Dedifferentiated amniotic fluid mesenchymal stem cell (primary cell): Measurements from ENCODE around the gene METAP2.
"Not testable (repeated sequence)": the region's sequence is repeated elsewhere in the genome, so short reads cannot be mapped to it uniquely, and the experiment has no call there.

ENCODE experiments used
- DNase-seq: peaks from one replicate; pipeline ENCODE4 v3.0.0-alpha.2; 2016; ENCODE audit errors: extremely low spot score

METAP2 gene

GRCh38 chr12:95462551-95462950 is 11.4 kb upstream of the METAP2 start:
- no peak for DNase-seq

GRCh38 chr12:95463050-95463449 is 10.9 kb upstream of the METAP2 start:
- no peak for DNase-seq

DNA sequence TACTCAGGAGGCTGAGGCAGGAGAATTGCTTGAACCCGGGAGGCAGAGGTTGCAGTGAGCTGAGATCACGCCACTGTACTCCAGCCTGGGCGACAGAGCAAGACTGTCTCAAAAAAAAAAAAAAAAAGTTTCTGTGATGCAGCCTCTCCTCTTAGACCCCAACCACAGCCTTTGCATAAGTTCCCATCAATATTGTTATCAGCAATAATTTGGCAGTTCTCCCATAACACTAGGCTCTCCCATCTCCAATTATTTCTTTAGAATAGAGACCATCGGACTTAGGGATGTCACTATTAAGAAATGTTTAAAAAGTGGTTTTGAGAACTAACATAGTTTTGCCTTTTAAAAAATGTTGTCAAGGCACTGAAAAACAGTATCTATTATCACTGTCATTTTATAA is 10.2 kb upstream of the METAP2 start:
- not testable (repeated sequence) for DNase-seq

GRCh38 chr12:95465275-95465674 is 8.7 kb upstream of the METAP2 start:
- DNase-seq = no peak

DNA sequence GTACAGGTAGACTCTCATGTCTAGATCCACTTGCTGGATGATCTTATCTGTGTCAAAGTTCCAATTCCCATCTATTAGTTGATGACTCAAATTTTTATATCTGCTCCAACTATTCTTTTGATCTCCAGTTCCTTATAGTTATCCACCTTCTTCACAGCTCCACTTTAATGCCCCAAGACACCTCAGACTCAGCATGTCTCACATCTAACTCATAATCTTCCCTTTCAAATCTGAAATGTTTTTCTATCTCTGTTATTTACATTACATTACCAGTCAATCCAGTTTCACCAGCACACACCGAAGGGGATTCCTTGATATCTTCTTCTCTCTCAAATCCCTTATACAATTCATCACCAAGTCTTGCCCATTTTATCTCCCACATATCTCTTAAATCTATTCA is 3.7 kb upstream of the METAP2 start:
- DNase-seq = no peak

DNA sequence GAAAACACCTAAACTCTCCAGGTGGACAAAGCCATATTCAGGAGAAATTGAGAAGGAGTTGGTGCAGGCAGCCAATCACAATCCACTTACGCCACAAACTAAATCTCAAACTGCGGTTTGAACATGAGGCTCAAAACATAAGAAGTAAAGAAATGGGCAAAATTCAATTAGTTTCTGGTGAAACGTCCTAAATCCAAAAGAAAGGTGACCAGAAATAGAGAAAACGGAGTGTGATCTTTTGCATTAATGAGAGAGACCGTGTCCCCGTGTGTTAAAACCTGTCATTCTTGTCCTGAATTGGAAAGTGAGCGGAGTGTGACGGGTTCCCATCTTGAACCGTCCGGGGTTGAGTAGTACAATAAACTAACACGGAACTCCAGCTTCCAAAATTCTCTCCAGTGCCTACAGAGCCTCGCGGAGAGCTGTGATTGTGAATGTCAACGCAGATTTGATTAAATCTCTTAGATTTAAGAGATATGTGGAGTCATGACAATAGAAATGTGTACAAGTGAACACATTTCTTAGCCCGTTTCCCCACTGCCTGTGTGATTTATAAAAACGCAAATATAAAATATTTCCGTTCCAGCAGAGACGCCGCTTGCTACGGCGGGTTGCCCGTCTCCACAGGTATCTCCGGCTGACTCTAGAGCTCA is 595 bp upstream of the METAP2 start:
- peak; percentile 50 for DNase-seq

- no peak for DNase-seq
These were observed 657 bp downstream of the METAP2 start for GRCh38 chr12:95474660-95474958.

DNA sequence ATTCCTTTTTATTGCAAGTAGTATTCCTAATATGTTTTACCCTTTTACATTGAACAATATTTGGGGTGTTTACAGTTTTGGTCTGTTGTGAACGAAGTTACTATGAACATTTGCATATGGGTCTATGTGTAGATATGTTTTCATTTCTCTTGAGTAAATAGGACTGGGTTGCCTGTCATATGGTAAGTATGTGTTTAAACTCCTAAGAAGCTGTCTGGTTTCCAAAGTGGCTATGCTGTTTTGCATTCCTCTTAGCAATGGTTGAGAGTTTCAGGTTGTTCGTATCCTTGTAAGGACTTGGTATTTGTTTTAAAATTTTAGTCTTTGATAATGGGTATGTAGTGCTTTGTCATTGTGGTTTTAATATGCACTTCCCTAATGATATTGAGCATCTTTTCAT is 6.3 kb downstream of the METAP2 start:
- DNase-seq = peak; percentile 23

DNA sequence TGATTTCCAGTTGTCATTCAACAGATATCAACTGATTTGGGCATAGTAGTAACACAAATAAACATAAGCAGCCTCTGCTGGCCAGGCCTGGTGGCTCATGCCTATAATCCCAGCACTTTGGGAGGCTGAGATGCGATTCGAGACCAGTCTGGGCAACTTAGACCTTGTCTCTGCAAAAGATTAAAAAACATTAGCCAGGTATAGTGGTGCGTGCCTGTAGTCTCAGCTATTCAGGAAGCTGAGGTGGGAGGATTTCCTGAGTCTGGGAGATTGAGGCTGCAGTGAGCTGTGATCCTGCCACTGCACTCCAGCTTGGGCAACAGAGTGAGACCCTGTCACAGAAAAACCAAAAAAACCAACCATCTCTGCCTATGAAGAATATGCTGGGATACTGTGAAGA is 7.1 kb downstream of the METAP2 start:
- no peak for DNase-seq

DNA sequence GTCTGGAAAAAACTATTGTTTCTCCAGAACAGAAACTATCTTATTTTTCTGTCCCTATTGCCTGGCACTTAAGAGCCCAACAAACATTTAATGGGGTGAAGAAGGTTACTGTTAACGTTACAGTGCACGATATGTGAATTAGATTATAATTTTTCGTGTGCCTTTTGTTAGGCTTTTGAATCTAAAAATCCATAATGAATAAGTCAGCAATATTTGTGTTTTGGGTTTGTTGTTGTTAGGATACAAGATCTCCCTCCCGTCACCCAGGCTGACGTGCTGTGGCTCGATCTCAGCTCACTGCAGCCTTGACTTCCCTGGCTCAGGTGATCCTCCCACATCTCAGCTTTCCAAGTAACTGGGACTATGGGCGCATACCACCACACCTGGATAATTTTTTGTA is 7.9 kb downstream of the METAP2 start:
- no peak for DNase-seq

GRCh38 chr12:95482564-95482963 is 8.6 kb downstream of the METAP2 start:
- not testable (repeated sequence) for DNase-seq

- peak; percentile 68 for DNase-seq
These were observed 10.6 kb downstream of the METAP2 start for GRCh38 chr12:95484524-95484923.

DNA sequence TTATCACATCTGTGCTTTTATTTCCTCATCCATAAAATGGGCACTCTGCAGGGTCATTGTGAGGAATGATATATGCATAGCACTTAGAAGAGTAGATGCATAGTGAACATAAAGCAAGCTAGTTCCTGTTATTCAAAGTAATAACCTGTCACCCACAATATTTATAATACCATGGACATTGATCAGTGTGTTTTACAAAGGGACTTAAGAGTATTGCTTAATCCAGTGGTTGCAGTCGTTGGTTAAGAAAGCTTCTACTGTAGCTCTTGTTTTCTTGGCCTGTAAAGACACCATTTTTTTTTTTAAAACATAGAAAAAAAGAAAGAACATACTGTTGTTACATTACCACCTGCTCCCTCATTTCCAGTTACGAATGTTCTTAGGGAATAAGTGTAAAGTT is 13.1 kb downstream of the METAP2 start:
- no peak for DNase-seq

DNA sequence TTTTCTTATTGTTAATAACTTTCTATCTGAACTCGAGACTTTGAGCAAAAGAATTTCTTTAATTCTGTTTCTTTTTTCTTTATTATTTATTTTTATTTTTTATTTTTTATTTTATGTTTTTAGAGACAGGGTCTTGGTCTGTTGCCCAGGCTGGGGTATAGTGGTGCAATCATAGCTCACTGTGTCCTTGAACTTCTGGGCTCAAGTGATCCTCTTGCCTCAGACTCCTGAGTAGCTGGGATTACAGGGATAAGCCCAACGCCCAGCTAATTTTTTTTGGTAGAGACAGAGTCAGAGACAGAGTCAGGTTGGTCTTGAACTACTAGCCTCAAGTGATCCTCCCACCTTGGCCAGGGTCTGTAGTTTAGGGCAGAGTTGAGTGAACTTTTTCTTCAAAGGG is 18.5 kb downstream of the METAP2 start:
- no peak for DNase-seq

- no peak for DNase-seq
These were observed 20.9 kb downstream of the METAP2 start for GRCh38 chr12:95494888-95495287.

DNA sequence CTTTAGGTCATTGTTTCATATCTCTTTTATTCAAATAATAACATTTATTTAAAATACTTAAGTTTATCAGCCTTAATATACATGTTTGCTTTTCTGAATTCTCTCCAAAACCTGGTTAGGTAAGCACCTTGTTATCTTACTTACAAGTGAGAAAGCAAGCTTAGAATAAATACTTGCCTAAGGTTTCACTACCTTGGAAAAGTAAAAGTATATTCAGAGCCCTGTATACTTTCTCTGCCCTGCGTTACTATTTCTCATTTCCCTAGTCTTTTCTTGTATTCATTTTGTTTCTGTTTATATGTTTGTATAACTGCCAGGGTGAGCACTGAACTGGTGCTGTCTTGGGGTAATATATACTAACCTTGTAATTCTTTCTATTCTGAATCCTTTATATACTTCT is 21.5 kb downstream of the METAP2 start:
- DNase-seq = no peak

DNA sequence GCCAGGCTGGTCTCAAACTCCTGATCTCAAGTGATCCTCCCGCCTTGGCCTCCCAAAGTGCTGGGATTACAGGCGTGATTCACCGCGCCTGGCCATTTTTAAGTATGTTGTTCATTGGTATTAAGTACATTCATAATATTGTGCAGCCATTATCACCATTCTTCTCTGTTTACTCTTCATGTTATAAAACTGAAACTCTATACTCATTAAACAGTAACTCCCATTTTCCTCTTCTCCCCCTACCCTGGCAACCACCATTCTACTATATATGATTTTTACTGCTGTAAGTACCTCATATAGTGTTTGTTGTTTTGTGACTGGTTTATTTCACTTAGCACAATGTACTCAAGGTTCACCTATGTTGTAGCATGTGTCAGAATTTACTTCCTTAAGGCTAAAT is 23.1 kb downstream of the METAP2 start:
- DNase-seq = no peak

DNA sequence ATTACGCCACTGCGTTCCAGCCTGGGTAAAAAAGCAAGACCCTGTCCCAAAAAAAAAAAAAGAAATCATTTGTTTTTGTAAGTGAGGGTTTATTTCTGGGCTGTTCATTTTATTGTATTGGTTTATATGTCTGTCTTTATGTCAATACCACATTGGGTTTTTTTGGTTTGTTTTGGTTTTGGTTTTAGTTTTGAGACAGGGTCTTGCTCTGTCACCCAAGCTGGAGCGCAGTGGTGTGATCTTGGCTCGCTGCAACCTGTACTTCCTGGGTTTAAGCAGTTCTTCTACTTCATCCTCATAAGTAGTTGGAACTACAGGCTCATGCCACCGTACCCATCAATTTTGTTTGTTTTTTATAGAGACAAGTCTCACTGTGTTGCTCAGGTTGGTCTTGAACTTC is 25.0 kb downstream of the METAP2 start:
- DNase-seq = no peak

DNA sequence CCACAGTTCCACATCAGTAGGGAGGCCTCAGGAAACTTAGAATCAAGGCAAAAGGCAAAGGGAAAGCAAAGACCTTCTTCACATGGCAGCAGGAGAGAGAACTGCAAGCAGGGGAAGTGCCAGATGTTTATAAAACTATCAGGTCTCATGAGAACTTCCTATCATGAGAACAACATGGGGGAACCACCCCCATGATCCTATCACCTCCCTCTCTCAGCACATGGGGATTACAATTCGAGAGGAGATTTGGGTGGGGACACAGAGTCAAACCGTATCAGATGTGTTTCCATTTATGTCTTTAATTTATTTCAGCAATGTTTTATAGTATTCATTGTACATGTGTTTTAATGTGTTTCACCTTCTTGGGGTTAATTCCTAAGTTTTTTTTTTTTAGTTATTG is 25.8 kb downstream of the METAP2 start:
- no peak for DNase-seq

DNA sequence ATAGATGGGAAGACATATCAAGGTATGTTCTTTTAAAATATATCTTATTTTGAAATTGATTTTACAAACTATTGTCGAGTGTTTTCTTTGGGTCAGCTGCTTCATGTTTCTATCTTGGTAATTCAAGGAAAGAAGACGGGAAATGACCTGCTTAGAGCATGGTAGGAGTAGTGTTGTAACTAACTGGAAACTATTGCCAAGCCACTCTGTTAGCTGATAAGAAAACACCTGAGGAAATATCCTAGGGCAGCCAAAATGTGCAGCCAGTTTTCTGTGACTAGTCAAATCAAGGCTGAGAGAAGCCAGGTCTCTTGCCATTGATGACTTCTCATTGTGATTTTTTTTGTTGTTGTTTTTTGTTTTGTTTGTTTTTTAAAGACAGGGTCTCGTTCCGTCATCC is 30.2 kb downstream of the METAP2 start:
- DNase-seq = no peak

GRCh38 chr12:95505039-95505438 is 31.1 kb downstream of the METAP2 start:
- DNase-seq = no peak

DNA sequence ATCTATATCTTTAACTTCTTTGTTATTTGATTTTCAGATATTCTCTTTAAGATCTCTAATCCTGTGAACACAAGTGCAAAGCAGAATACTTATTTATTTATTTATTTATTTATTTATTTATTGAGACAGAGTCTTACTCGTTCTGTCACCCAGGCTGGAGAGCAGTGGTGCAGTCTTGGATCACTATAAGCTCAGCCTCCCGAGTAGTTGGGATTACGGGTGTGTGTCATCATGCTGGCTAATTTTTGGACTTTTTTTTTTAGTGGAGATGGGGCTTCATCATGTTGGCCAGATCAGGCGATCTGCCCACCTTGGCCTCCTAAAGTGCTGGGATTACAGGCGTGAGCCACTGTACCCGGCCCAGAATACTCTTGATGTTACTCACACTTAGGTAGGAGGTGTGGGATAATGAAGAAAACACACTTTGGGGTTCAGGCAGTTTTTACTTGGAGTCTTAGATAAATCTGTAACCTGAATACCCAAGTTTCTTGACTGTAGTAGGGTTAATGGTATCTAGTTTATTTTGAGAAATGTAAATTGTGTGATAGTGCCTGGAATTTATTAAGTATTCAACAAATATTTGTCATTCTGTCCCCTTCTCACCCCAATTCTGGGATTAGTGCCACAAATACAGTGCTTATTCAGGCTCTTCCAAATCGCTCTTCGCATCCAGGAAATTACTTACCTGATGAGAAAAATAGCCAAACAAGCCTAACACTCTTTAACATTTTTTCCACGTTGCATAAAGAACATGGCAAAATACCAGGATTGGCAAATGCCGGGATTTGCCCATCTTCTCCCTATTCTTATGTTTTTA is 33.0 kb downstream of the METAP2 start:
- no peak for DNase-seq

DNA sequence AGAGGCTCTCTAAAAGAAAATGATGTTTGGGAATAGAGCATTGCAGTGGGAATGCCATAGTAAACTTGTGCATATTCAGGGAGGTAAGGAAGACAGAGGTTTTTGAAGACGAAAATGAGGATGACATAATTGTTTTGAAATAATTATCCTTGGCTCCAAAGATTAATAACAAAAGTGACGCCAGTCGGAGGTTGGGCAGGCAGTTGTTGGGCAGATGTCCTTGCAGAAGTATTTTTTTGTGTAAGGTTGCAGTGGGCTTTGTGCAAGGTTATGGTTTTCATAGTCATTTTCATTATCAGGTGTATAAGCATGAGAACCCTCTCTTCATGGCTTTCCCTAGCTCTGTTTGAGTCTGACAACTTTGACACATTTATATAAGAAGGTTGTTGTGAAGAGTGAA is 35.3 kb downstream of the METAP2 start:
- no peak for DNase-seq

DNA sequence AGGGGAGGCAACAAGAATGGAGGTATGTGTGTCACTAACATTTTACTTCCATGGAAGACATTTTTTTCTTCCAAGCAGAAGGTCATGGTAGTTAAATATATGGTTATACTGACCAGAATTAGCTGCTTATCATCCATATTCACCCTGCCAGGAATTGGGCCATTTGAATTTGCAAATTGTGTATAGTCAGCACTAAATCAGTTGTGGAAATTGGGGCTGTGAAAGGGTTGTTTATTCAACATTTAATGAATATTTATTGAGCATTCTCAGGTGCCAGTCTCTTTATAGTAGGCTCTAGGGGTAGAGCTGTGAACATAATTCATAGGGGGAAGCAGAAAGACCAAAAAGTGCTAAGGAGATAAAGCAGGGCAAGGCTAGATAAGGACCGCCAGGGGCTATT is 38.0 kb downstream of the METAP2 start:
- DNase-seq = no peak
